Fibroblast of skin of scalp (primary cell): ENCODE data around the gene SLX4IP.

Source experiments
- DNase-seq: peaks from one replicate; pipeline ENCODE4 v3.0.0-alpha.2; 2013

Gene SLX4IP

GRCh38 chr20:10523443-10523842 is 88.3 kb downstream of the SLX4IP start:
- no peak for DNase-seq

DNA sequence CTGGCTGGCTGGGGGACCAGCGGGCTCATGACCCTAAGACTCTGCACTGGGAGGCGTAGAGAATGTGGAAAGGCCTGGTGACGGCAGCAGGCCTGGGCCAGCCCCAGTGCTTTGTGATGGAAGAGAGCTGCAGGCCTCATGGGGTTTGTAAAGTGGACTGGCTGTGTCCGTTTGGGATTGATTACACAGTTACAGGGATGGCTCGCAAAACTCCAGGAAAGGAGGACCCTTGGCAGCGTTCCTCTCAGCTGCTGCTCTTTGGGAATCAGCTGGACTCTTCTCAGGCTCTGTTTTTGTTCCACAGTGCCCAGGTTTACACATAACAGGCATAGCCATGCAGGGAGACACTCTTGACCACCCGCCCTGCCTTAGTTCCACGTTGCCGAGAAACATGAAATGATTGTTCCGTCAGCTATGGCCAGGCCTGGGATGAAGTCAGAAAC is 89.0 kb downstream of the SLX4IP start:
- no peak for DNase-seq

DNA sequence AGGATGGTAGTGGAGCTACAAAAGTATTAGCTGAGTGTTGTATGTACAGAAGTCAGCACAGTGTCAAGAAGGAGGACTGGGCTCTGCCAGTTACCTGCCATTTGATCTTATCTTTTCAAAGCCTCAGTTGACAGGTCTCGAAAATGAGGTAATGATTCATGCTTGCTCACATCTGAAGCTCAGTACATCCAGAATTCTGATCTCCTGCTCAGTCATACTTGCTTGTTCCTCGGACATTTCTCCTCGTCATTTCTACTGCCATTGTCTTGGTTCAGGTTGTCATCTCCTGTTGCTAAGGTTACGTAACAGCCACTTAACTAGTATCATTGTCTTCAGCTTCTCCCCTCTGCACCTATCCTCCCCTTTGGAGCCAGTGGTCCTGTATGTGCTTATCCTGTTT is 89.5 kb downstream of the SLX4IP start:
- no peak for DNase-seq

DNA sequence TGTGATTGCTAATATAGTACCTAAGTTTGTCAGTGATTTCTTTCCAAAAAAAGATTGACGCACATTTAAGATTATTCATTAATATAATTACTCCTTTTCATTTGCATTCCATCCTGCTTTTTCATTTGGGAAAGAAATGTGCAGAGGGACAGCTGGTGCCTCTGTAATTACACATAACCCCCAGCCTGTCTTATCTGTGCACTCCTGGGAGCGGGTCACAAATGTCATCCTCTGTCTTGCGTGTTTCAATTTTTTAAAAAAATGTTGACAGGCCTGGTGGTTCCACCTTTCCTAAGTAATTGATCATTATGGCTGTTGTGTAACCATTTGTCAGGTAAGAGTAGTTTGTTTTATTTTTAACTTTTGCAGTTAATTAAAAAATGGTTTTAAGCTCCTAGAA is 92.7 kb downstream of the SLX4IP start:
- DNase-seq: no peak

DNA sequence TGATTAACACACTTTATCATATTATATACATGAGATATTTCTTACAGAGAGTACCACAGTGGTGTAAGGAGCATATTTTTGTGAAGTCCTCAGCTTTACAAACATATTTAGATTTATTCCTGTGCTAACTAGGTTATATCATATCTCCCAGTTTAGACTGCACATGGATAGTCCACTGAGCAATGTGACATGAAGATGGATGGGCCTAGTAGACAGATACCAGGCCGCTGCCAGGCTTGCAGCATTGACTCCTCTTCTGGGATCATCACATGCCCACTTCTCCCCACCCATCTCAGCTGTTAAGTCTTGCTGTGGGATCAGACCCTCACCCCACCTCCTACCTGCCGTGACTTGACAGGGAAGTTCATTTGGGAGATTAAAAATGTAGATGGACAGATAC is 95.8 kb downstream of the SLX4IP start:
- no peak for DNase-seq

DNA sequence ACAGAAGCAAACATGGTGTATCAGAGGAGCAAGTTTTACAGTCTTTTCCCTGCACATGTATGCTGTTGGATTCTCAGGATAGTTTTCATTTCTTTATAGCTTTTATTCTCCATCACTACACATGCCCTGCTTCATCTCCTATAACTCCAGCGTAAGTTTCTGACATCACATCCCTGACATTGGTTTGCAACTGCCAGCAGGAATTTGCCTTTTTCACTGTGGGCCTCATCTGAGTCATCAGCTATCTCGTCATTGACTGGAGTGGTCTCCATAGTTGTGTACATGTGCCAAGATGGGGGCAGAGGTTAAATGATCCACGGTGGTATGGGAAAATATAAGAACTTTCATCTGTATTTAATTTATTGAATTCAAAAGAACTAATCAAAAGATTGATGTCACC is 96.7 kb downstream of the SLX4IP start:
- DNase-seq: peak; percentile 68

GRCh38 chr20:10532361-10532760 is 97.3 kb downstream of the SLX4IP start:
- no peak for DNase-seq

DNA sequence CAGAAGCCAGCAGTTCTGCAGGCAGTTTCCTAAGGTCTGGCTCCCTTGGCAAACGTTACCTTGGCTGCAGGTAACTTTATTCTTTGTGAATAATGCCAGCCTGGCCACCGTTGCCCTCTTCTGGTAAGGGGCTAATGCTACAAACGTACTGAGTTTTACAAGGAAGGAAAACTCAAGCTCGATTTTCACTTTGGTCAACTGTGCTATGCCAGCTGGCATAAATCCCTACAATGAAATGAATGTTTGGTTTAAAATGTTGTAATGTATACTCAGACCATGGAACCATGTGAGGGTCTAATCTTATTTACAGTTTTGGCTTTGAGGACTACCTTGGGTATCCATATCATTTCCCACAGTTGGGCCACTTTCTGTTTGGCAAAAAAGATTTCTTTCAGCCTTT is 101.4 kb downstream of the SLX4IP start:
- DNase-seq: no peak

DNA sequence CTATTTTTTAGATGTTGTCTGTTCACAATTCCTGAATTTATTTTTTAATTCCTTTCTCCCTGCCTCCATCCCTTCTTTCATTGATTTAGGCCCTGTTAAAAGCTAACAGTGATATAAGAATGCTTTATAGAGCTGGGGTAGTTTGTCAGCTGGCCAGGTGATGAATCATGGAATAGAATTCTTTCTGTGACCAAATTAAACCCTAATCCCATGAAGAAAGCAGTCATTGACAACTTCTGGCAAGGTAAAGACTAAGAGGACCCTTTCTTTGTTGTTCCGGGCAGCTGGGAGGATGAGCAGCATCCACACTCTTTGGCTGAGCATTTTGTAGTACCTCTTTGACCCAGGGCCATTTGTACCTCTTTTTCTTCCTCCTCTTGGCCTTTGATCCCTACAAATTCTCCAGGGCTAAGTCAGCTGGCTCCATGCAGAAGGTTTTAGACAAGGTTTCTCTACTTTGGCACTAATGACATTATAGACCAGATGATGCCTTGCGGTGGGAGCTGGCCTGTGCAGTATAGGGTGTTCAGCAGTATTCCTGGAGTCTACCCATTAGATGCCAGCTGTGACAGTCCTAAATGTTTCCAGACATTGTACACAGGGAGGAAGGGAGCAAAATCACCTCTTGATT is 102.9 kb downstream of the SLX4IP start:
- peak; percentile 57 for DNase-seq

DNA sequence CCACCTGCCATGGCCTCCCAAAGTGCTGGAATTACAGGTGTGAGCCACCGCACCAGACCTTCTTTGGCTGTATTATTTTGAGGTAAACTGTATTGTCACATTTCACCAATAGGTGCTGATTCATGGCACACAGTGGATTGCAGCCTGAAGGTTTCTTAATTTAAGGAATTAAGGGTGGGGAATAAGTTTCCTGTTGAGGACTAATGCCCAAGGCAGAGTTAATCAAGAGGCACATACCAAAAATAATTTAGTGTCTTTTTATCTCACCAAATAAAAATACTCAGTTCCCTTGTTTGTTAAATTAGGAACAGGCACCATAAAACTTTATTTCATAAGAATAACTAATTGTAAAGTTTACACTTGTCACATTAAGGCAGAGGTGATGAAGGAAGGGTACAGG is 103.7 kb downstream of the SLX4IP start:
- DNase-seq: no peak

DNA sequence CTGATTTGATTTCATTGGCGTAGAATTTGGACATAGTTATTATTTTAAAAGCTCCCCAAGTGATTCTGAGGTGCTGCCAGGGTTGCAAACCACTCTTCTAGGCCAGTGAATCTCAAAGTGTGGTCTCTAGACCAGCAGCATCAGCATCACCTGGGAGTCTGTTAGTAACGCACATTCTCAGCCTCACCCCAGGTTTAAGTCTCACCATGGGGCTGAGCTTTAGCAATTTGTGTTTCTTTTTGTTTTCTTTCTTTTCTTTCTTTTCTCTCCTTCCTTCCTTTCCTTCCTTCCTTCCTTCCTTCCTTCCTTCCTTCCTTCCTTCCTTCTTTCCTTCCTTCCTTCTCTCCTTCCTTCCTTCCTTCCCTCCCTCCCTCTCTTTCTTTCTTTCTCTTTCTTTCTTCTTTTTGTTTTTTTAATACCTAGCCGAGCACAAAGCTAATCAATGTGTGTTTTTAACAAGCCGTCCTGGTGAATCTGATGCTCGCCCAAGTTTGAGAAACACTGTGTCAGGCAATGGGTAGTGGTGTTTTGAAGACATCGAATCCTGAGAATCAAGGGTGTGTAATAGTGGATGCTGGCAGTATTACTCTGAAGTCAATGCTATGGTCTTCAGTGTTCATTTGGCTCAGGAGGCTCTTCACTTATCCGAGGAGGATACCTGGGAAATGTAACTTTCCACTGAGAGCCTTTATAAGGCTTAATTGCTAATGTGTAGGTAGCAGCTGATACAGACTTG is 104.9 kb downstream of the SLX4IP start:
- no peak for DNase-seq

- DNase-seq: peak; percentile 81
Measured at GRCh38 chr20:10540636-10541493, 105.8 kb downstream of the SLX4IP start.

DNA sequence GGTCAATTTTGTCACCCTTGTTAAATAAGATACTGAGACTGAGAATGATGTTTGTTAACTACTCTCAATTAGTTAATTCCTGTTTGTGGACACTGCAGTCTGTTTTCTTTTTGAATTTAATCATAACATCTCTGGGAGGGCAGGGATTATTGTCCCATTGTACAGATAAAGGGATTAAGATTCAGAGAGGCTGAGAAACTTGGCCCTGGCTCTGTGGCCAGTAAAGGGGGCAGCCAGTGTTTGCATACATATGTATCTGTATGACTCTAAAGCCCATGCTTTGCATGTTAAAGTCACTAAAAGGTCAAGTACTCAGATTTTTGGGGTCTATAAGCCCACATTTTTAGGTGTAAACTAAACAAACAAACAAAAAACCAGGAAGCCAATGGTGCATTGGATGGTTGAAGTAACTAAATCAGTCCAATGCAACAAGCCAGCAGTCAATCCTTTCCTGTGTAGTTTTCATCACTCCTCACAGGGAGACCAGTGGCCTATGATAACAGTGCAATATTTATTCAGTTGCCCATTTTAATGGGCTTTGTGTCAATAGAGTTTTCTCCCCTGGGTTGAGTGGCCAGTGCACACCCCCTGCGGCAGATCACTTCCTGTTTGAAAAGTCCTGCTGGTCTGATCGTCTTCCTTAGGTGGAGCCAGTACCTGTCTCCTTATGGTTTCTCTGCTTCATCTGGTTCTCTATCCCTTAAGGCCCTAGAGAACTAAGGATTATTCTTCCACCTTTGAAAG is 106.7 kb downstream of the SLX4IP start:
- no peak for DNase-seq

DNA sequence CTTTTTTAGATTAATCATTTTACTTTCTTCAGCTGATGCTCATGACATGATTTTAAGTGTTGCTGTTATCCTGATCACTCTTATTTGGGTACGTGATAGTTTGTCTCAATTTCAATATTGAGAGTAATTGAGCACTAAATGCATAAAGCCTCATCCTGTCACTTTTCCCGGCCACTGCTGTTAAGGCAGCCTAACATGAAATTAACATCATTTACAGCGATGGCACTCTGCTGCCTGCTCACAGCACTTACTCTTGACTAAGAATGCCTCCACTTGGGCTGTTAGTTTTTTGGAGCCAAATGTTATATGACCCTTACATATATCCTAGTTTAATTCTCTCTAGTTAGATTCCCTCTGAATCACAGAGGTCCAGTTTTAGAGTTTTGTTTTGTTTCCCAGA is 107.3 kb downstream of the SLX4IP start:
- no peak for DNase-seq

GRCh38 chr20:10543480-10543879 is 108.4 kb downstream of the SLX4IP start:
- no peak for DNase-seq

- no peak for DNase-seq
Measured at GRCh38 chr20:10547276-10548114, 112.4 kb downstream of the SLX4IP start.

- no peak for DNase-seq
Measured at GRCh38 chr20:10549511-10549910, 114.4 kb downstream of the SLX4IP start.

DNA sequence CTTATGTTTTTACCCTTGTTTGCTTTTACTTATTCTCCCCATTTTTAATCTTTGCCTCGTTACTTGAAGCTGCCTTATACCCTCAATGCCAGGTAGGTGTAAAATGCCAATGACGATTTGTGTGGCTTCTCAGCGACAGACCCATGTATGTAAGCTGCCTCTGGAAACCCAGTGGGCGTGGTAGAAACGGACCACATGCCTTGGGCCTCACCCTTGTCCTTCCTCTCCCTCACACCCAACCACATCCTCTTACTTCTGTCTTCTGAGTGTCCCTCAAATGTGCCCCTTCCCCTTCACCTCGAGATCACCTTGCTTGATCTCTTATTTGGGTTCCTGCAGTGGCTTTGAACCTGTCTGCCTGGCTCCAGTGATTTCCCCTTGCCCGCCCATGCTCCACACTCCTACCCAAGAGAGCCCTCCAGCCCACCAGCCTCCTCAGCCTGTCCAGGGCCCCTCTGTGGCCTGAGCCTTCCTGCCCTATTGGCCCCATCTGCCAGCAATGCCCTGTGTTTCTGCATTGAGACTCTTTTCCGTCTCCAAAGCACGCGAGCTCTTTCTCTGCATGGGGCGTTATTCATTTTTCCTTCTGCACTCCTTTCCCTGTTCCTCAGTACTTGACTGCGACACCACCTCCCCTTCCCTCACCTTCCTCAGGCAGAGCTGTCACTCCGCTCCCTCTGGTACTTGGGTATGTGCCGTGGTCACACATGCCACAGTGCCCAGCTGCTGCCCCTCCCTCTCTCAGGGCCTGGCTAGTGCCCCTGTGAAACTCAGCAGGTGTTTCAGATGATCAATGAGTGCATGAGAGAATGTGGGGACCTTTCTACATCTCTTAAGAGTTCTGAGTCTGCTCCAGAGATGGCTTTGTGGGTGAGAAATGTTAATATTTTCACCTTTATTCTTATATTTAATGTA is 115.4 kb downstream of the SLX4IP start:
- no peak for DNase-seq

- DNase-seq: no peak
Measured at GRCh38 chr20:10551732-10552724, 116.9 kb downstream of the SLX4IP start.
